ENCODE results near the gene FAM78B.

The FAM78B gene, protein sequence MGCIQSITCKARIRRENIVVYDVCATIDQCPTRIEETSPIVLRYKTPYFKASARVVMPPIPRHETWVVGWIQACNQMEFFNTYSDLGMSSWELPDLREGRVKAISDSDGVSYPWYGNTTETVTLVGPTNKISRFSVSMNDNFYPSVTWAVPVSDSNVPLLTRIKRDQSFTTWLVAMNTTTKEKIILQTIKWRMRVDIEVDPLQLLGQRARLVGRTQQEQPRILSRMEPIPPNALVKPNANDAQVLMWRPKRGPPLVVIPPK

DNA sequence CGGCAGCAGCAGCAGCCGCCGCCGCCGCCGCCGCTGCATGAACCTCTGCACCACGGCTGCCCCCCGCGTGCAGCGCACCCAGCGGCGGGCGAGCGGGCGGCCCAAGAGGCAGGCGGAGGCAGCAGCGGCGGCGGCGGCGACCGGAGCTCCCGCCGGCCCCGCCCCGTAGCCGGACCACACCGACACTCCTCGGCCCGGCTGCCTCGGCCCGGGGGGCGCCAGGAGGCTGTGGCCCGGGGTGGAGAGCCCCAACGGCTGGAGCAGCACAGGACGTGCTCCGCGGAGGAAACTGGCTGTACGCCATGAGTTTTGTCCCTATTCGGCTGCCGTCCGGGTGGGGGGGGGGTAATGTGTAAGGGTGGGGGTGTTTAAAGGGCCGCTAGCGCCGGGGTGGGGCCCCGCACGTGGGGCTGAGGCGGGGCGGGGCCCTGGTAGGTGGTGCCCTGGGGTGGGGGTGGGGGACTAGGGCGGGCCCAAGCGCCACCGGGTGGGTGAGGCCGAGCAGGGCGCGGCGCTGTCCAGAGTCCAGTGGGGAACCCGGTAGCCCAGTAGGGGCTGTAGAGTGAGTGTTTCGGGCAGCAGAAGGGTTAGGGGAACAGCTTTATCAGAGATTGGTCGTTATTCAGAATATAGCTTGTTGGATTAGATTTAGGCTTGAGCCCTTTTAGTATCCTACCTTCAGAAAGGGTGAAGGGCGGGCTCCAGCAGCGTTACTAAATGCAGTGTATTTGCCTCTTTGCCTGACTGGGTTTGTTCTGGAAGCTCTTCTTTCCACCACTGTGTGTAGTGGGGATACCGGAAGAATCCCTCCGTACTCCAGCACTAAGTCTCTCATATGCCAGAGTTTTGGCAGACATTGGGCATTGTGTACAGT lies at the start of gene FAM78B:
FAM78B (minus strand) TSS at position 304 of the 874 bp plus-strand sequence. CDS start 753 bp downstream, outside the sequence.
- H3K27me3 ChIP-seq (ENCODE audit: insufficient read depth, low read length, poor library complexity): peaks cover 11% of the 10 kb centered on the region
- ATAC-seq (ENCODE audit: insufficient read depth, low read depth) (no peak), DNase-seq (no peak)
- no peaks in the 10 kb centered on the region for H3K9me3 ChIP-seq (ENCODE audit: insufficient read depth, low read length, severe bottlenecking)
- H4K20me1 ChIP-seq (ENCODE audit: insufficient read depth, low read length): no peaks in the 10 kb centered on the region
- H3K4me2 ChIP-seq (ENCODE audit: insufficient read depth, low read length): no peak within 1 kb of the TSS
- H3K27ac ChIP-seq (ENCODE audit: low read length): no peak within 1 kb of the TSS
- no peak within 1 kb of the TSS for H2AFZ ChIP-seq (ENCODE audit: low read depth, low read length)
- TF ChIP-seq, protein P1, sequence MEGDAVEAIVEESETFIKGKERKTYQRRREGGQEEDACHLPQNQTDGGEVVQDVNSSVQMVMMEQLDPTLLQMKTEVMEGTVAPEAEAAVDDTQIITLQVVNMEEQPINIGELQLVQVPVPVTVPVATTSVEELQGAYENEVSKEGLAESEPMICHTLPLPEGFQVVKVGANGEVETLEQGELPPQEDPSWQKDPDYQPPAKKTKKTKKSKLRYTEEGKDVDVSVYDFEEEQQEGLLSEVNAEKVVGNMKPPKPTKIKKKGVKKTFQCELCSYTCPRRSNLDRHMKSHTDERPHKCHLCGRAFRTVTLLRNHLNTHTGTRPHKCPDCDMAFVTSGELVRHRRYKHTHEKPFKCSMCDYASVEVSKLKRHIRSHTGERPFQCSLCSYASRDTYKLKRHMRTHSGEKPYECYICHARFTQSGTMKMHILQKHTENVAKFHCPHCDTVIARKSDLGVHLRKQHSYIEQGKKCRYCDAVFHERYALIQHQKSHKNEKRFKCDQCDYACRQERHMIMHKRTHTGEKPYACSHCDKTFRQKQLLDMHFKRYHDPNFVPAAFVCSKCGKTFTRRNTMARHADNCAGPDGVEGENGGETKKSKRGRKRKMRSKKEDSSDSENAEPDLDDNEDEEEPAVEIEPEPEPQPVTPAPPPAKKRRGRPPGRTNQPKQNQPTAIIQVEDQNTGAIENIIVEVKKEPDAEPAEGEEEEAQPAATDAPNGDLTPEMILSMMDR (IDR thresholded peaks at IDR 0.05; ENCODE audit: borderline replicate concordance, extremely low read depth, low read length, poor library complexity, severe bottlenecking): no peak
- TF ChIP-seq EZH2 (IDR thresholded peaks at IDR 0.05; ENCODE audit: borderline replicate concordance, low read depth, low read length, severe bottlenecking): no peak
- H3K79me2 ChIP-seq (ENCODE audit: insufficient read depth, low read length): no peaks in the 10 kb centered on the region
- no peak within 1 kb of the TSS for H3K9ac ChIP-seq (ENCODE audit: low read depth, low read length)
- H3K4me3 ChIP-seq (ENCODE audit: low read depth in 1 of 2, low read length in 2 of 2): no peak within 1 kb of the TSS
- no peaks in the 10 kb centered on the region for H3K36me3 ChIP-seq (ENCODE audit: insufficient read depth, low read length)
- H3K4me1 ChIP-seq (ENCODE audit: insufficient read depth, low read length): no peaks in the 10 kb centered on the region

DNA sequence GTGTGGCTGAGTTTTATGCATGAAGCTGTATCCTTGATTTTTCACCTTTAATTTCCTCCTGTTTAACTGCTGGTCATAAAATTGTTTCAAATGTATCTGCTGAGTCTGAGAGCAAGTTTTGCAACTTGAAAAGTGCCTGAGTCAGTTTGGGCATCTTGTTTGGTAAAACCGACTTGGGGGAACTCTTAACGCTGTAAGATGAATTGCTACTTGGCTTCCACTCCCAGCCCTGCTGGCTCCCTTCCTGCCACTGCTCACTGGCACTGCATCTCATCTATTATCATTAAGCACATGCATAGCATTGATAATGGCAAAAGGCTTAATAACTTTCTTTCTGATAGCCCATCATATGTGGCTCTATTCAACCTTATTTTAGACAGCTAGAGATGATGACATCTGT lies 35.7 kb upstream of the FAM78B start:
- DNase-seq (no peak), ATAC-seq (ENCODE audit: insufficient read depth, low read depth) (no peak)
- H3K4me3 ChIP-seq (ENCODE audit: low read depth in 1 of 2, low read length in 2 of 2): no peak overlapping the region
- H4K20me1 ChIP-seq (ENCODE audit: insufficient read depth, low read length): no peaks in the 10 kb centered on the region
- no peak for TF ChIP-seq EZH2 (IDR thresholded peaks at IDR 0.05; ENCODE audit: borderline replicate concordance, low read depth, low read length, severe bottlenecking)
- TF ChIP-seq, protein P1 (IDR thresholded peaks at IDR 0.05; ENCODE audit: borderline replicate concordance, extremely low read depth, low read length, poor library complexity, severe bottlenecking): no peak
- H3K9ac ChIP-seq (ENCODE audit: low read depth, low read length): no peak overlapping the region
- no peaks in the 10 kb centered on the region for H3K9me3 ChIP-seq (ENCODE audit: insufficient read depth, low read length, severe bottlenecking)
- no peak overlapping the region for H3K27ac ChIP-seq (ENCODE audit: low read length)
- peaks cover 4% of the 10 kb centered on the region for H3K27me3 ChIP-seq (ENCODE audit: insufficient read depth, low read length, poor library complexity)
- H2AFZ ChIP-seq (ENCODE audit: low read depth, low read length): no peak overlapping the region
- no peak overlapping the region for H3K4me2 ChIP-seq (ENCODE audit: insufficient read depth, low read length)
- no peaks in the 10 kb centered on the region for H3K79me2 ChIP-seq (ENCODE audit: insufficient read depth, low read length)
- no peaks in the 10 kb centered on the region for H3K4me1 ChIP-seq (ENCODE audit: insufficient read depth, low read length)
- no peaks in the 10 kb centered on the region for H3K36me3 ChIP-seq (ENCODE audit: insufficient read depth, low read length)

DNA sequence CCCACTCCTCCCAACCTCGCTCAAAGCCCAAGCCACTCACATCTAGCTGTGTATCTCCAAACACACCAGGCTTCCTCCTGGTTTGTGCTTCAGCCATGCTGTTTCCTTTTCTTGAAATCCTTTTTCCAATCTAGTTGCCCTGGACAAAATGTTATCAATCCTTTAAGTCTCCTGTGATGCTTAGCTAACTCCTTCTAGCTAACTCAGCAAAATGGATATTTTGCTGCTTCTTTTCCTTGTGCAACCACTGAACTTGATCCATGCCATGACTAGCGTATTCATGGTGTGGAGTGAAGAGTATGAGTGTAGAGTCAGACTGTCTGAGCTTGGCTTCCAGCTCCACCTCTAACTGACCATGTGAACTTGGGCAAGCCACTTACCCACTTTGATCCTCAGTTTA lies 33.9 kb upstream of the FAM78B start:
- TF ChIP-seq, protein P1 (IDR thresholded peaks at IDR 0.05; ENCODE audit: borderline replicate concordance, extremely low read depth, low read length, poor library complexity, severe bottlenecking): no peak
- TF ChIP-seq EZH2 (IDR thresholded peaks at IDR 0.05; ENCODE audit: borderline replicate concordance, low read depth, low read length, severe bottlenecking): no peak

More for the DNA sequence above, 33.9 kb upstream of the FAM78B start:
- Histone ChIP-seq H3K9me3 (ENCODE audit: insufficient read depth, low read length, severe bottlenecking) (no peaks in the 10 kb centered on the region), H3K4me2 (ENCODE audit: insufficient read depth, low read length) (no peak overlapping the region), H3K27ac (ENCODE audit: low read length) (no peak overlapping the region), H3K4me3 (ENCODE audit: low read depth in 1 of 2, low read length in 2 of 2) (no peak overlapping the region), H4K20me1 (ENCODE audit: insufficient read depth, low read length) (no peaks in the 10 kb centered on the region), H3K79me2 (ENCODE audit: insufficient read depth, low read length) (no peaks in the 10 kb centered on the region), H3K4me1 (ENCODE audit: insufficient read depth, low read length) (no peaks in the 10 kb centered on the region), H3K9ac (ENCODE audit: low read depth, low read length) (no peak overlapping the region), H3K36me3 (ENCODE audit: insufficient read depth, low read length) (no peaks in the 10 kb centered on the region), H2AFZ (ENCODE audit: low read depth, low read length) (no peak overlapping the region), H3K27me3 (ENCODE audit: insufficient read depth, low read length, poor library complexity) (peaks cover 4% of the 10 kb centered on the region)
- no peak for ATAC-seq (ENCODE audit: insufficient read depth, low read depth)
- DNase-seq: no peak

Measured in DND-41 (cell line).